HTERT RPE-1 (cell line): ENCODE results near the gene GPR39.
"Not testable (repeated sequence)": the region's sequence is repeated elsewhere in the genome, so short reads cannot be mapped to it uniquely, and the experiment has no call there.

ENCODE experiments used
- in situ Hi-C: fragments of 300-500 bp; cut with MboI; formaldehyde crosslinking; loops from 4 replicates; pipeline ENCODE4 v1.14.3; 2020; ENCODE audit warnings: low sequenced_read_pairs

The GPR39 gene

DNA sequence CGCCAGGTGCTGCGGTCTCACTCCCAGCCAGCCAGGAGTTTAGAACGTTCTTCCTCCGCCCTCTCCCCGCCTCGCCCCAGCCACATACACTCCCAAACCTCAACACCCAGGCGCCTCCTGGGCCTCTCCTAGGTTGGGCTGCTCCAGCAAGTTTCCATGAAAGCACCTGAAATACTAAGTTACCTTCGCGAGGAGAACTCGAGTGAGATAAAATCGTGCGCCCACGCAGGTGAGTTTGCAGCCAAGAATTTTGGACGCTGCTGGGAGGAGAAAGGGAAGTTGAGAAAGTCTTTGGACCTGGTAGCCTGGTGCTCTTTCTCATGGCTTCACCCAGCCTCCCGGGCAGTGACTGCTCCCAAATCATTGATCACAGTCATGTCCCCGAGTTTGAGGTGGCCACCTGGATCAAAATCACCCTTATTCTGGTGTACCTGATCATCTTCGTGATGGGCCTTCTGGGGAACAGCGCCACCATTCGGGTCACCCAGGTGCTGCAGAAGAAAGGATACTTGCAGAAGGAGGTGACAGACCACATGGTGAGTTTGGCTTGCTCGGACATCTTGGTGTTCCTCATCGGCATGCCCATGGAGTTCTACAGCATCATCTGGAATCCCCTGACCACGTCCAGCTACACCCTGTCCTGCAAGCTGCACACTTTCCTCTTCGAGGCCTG is at the start of gene GPR39:
Gene GPR39 (plus strand): TSS at position 83 of the 673 bp plus-strand sequence.
- in situ Hi-C loops = no loop called here

DNA sequence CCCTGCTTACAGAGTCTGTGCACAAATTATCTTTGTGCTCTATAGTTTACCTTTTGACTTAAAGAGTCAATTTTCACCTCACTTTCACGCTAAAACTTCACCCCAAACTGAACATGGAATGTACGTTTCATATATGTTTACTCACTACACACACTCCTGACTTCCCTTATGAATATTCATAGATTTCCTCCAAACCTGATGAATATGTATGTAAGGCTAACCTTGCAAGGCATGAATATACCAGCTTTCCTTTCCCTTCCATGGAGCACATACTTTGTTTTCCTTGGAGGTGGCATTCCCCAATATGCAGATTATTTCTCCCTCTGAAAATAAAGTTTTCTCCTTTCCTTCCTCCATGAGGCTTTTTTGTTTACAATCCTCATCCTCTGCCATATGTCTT is 48.4 kb upstream of the GPR39 start:
- in situ Hi-C loops = no loop called here

DNA sequence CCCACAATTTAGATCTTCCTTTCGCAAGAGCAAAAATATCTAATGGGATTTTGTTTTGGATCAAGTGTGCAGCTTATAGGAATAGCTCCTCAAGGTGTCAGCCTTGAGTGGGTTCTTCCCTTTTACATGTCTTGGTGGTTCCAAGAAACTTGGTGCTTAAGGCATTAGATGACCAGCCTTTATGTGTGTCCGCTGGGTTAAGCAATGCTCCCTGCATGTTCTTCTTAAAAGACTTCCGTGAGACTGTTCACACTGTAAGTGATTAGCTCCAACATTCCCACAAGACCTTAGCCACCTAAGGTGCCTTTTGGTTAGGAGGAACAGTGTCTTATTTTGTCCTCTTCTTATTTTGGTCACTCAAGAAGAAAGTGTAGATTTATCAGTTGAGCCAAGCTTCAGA is 44.3 kb upstream of the GPR39 start:
- in situ Hi-C loops = no loop called here

DNA sequence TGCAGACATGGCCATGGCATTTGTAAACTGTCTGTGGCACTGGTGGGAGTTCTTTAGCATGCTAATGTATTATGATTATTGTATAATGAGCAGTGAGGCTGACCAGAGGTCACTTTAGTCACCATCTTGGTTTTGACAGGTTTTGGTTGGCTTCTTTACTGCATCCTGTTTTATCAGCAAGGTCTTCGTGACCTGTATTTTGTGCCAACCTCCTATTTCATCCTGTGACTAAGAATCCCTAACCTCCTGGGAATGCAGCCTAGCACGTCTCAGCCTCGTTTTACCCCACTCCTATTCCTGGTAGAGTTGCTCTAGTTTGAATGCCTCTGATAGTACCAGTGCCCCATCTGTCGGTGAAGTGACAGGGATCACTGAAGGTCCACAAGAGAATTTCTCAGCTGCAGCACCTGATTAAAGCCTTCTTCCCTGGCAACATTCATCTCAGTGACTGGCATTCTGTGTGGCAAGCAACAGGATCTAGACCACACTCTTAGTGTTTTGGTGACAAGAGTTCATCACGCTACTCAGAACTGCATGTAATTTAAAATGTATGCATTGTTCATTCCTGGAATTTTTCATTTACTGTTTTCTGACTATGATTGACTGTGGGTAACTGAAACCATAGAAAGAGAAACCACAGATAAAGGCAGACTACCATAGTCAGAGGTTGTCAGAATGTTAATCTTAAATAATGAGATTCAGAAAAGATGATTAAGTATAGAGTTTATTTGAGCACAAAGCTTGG is 43.0 kb upstream of the GPR39 start:
- in situ Hi-C loops = no loop called here

DNA sequence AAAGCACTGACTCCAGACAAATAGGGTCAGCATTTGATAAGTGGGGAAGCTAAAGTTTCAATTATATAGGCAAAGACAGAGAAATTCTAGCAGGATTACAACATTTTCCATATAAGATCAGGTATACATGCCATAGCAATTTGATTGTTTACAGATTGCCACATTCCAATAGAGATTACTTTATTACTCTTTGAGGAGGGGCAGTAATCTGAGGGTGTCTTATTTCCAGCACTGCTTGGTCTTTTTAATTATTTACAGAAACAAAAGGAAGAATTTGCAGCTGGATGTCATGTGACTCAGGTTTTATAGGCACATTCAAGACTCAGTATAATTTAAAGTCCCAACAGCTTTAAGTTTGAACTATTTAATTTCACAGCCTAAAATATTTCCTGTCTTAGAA is 42.5 kb upstream of the GPR39 start:
- in situ Hi-C loops = no loop called here

DNA sequence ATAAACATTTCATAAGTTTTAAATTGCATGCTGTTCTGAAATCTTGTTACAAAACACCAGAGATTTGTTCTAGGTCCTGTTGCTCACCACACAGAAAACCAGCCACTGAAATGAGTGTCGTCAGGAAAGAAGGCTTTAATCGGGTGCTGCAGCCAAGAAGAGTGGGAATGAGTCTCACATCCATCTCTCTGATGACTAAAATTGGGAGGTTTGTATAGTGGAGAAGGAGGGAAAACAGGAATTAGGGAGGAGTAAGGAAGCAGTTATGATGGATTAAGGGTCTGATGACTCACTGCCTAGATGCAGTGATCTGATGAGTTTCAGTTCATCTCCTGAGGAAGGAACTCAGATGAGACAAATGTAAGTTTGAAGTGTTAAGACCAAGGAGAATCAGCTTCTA is 42.1 kb upstream of the GPR39 start:
- in situ Hi-C loops = no loop called here

DNA sequence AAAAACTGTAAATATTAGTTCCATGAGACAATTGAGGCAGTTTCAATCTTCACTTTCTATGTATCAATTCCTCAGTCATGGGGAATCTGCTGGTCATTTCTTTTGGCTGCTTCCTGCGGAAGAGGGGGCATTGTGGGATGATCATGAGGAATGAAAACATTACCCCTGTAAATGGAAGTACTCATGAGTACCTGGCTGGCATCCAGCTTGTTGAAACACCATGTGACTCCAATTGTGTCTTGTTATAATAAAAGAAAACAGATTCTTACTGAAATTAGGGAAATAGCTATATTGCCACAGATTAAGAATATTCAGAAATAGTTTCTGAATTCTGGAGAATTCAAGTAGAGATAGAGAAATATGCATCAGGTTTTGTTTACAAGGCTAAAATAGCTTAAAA is 41.6 kb upstream of the GPR39 start:
- in situ Hi-C loops = no loop called here

DNA sequence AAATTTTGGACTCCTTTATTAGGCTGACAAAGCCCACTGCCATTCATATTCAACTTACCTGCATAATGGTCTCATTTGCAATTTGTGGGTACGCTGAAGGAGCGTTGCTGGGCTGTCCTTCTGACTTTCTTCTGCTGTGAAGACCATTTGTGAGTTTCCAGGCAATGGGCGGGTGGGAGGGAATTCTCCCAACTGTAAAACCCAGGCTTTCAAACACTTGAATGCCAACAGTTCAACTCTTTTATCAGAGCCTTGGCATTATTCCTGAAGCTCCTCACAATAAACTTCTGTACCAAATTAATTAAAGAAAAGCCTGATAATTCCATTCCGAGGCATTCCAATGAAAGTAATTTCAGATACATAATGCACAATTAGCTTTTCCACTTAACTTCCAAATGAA is 35.2 kb upstream of the GPR39 start:
- in situ Hi-C loops = no loop called here

DNA sequence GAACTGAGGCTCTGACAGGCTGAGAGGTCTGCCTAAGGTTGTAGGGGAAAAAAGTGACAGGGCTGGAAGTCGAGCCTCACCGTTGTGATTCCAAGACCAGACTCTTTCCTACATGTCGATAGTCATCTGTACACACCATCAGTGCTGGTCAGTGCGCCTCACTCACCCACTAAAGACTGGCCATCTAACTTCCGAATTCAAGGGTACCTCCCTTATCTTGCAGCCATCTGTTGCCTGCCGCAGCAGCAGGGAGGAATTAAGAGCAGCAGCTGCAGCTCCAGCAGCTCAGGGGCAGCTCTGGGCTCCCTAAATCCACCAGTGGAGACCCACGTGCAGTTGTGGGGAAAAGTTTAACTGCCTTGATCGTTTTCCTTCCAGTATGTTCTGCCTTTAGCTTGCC is 32.6 kb upstream of the GPR39 start:
- in situ Hi-C loops = no loop called here

DNA sequence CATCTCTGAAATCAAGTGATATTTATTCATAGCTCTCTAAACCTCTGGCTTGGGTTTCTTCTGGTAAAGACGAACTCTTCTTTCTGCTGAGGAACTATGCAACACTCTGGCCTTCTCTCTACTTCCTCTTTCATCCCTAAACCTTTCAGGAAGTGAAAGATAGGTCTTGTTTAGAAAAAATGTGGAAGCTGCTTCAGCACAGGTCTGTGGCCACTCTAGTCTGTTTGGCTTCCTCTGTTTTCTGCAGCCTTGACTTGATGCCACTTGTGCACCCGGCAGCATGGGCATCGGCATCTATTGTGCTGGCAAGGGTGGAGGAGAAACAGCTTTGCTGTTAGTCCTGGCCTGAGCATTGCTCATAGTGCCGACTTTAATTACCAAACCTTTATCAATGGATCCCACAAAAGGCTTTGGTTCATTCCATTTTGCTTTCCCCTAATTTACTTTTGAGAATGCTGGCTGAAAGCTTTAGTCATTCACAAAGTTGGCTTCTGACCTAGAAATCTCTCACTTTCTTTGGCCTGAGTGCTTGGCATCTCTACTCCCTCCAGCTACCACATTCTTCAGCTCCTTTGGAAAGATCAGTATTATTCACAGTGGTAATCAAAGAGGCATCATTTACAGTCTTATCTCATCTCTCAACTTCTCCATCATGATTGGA is 32.0 kb upstream of the GPR39 start:
- in situ Hi-C loops = no loop called here

DNA sequence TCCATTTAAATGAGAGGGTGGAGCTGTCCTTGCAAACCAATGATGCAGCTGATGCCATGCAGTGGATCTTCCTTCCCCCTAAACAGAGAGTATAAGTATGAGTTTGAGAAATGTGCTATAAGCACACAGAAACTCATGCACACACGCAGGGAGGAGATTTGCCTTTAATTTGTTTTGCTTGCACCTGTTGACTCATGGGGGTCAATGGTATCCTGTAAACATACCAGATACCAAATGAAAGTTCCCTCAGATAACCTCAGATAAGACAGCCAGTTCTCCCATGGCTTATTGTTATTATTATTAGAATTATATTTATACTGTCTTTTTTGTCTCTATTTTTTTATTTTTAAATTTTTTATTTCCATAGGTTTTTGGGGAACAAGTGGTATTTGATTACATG is 29.5 kb upstream of the GPR39 start:
- in situ Hi-C loops = no loop called here

DNA sequence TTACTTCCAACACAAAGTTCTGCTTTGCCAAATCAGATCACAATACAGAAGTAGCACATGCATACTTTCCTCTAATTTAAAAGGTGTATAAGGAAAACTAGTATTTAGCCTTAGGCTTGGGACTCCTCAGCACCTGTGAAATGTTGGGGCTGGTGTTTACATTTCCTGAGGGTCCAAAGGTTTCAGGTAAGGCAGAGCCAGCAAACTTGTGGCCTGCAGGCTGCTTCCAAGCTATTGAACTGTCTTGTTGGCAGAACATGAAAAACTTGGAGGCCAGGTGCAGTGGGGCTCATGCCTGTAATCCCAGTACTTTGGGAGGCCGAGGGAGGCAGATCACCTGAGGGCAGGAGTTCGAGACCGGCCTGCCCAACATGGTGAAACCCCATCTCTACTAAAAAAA is 26.5 kb upstream of the GPR39 start:
- in situ Hi-C loops = no loop called here

DNA sequence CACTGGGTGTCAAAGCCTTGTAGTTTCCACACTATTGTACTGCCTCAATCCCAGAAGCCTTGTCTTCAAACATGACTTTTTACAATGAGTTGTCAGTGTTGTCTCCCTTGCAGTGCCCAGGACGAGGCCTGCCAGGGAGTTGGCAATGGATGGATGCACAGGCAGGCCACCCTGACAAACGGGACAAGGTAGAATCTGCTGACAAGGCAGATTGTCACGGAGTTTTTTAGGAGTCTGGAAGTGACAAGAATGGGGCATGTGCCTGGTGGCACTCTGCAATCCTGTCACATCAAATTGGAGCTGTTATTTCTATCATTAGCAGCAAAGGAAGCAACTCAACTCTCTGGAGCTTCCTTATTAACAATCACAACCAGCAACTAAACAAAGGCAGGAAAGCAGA is 25.2 kb upstream of the GPR39 start:
- in situ Hi-C loops = no loop called here

DNA sequence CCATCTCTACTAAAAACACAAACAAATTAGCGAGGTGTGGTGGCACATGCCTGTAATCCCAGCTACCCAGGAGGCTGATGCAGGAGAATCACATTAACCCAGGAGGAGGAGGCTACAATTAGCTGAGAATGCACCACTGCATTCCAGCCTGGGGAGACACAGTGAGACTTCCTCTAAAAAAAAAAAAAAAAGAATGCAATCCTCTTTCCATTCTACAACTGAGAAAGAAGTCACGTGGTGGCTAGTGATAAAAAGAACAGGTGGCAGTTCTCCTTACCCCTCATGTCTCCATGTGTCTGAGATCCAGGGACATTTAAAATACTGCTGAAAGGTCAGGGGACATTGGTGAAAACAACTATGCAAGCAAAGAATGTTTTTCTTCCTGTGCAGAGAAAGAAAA is 24.4 kb upstream of the GPR39 start:
- in situ Hi-C loops = no loop called here

DNA sequence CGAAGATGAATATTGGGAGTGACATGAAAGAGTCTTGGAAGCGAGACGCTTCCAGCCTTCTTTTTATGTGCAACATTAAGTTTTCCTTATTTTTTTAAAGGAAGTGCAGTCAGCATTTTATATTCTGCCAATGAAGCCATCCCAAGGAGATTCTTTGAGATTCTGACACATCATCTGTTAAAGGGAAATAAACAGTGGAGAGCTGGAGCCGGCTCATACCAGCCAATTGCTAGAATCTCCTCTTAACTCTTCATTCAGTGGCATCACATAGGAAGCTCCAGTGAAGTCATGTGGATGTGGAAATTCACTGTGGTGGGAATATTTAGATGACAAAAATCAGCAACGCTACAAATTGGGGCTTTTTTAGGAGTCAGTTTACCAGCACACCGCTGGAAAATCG is 23.7 kb upstream of the GPR39 start:
- in situ Hi-C loops = no loop called here

DNA sequence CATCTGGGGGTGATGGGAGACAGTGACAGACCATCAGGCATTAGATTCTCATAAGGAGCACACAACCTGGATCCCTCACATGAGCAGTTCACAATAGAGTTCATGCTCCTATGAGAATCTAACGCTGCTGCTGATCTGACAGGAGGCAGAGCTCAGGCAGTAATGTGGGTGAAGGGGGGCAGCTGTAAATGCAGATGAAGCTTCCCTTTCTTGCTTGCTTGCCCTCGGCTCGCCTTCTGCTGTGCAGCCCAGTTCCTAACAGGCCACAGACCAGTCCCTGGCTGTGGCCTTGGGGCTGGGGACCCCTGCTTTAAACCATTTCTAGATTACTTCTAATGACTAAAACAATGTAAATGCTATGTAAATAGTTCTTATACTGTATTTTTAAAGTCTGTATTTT is 19.6 kb upstream of the GPR39 start:
- in situ Hi-C loops = not testable (repeated sequence)

DNA sequence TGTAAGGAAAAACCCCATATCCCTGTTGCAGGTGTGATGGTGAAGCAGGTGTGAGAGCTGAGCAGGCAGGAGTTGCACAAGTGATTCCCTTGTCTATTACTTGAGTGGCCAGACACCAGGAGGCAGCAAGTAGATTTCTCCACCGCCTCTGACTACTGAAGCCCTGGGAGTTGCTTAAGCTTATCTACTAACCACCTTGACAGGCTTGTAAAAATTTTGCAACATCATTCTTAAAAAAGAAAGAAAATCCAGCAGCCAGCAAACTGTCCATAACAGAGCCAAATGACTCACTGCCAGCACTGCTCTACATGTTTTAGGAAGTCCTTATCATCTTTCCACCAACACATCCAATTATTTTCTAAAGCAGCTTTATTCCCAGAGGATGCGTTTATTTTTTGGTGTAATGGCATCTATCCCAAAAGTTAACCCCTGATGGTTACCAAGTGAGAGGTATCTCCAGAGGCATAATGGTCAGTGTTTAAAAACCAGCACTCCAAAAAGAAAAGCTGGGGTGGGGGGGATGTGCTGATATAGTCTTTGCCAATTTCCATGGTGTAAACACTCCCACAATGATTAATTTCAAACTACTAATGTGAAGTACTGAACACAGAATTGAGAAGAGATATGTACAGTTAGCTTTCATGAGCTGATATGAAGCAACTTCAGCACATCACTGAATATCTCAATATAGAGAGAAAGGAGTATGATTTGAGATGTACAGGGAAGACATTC is 16.3 kb upstream of the GPR39 start:
- in situ Hi-C loops = no loop called here

DNA sequence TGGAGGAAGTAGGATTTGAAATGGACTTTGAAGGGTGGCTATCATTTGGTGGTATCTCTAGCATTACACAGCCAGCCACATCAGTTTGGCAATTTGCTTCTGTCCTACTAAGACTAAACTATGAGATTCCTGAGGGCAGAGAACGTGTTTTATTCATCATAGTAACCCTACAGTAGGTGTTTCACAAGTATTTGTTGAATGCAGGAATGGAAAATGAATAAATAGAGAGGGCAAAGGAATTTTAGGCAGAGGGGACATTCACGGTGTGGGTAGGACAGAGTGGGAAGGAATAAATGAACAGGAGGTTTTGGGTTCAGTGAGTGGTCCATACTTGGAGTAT is 15.7 kb upstream of the GPR39 start:
- in situ Hi-C loops = no loop called here

DNA sequence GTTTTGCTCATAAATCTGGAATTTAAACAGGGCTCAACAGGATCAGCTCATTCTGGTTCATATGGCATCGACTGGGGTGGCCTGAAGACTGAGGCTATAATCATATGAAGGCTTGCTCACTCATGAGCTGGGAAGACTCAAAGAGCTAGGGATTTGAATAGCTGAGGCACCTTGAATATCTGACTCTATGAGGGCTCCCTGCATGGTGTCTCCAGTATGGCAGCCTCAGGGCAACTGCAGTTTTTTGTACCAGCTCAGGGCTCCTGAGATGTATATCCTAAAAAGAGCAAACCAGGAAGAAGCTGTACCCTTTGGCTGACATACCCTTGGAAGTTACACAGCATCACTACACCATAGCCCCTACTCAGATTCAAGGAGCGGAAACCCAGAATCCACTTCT is 15.3 kb upstream of the GPR39 start:
- in situ Hi-C loops = no loop called here

DNA sequence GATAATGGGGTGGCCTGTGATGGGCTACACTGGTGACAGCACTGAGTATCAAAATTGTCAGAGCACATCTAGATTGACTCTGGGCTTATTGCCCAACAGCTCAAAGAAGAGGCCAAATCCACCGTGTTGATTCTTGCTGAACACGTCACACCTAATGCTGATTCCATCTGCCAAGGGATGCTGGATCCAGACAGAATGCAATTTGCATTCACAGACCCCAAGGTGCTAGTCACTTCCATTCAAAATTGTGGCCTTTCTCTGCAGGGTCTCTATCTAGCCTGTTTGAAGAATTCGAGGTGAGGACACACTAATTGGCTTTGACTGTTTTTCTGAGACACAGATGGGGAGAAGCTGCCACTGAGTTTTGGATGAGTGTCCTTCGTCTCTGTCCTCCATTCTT is 13.5 kb upstream of the GPR39 start:
- in situ Hi-C loops = no loop called here

DNA sequence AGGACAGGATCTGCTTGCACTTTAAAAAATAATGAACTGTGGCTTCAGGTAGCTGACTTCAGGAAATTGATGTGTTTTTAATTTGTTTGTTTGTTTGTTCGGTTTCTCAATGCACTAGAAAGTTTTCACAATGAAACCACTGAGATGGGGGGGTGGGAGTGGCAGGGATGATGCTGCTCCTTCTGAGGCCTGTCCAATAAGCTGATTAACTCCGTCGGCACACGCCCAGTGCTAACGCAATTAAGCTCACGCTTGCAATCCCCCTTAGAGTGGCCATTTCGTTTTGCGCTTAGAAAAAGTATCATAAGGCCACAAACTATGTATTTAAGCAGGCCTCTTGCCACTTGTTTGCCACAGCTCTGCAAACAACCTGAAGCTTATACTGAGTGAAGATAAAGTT is 12.5 kb upstream of the GPR39 start:
- in situ Hi-C loops = no loop called here

DNA sequence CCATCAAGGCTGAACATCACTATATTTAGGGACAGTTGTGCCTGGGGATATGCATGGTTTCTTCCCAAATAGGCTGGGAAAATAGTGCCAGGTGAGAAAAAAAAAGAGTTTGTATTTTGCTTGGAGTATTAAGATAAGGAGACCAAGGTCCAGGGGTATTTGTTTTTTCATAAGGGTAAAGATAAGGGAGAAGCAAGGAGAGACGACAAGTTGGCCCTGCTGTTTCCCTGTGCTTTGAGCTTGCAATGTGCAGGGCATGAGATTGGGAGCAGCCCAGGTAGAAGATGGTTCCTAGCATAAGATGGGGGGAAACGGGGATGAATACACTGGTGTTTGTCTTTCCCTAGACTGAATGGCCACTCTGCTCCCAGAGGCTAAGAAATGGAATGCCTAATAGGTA is 8.8 kb upstream of the GPR39 start:
- in situ Hi-C loops = no loop called here
